ENCODE data around the gene SNAPC2.

Gene SNAPC2

GRCh38 chr19:7962644-7963268, 42.6 kb downstream of the SNAPC2 start:
- no peak overlapping the region; the same call in 1 of the 2 replicates for H3K27ac ChIP-seq (replicated peaks)
- no peak overlapping the region for H3K4me3 ChIP-seq (replicated peaks; ENCODE audit: insufficient read depth, low read length)
- no peak for TF ChIP-seq SPI1 (IDR thresholded peaks at IDR 0.05; ENCODE audit: borderline replicate concordance, low read depth)
- no peaks in the 10 kb centered on the region for H3K27me3 ChIP-seq (ENCODE audit: insufficient read depth, poor library complexity, severe bottlenecking)
- DNase-seq (ENCODE audit: low read depth in 1 of 2, low spot score in 1 of 2), result no peak

GRCh38 chr19:7963566-7963965, 43.4 kb downstream of the SNAPC2 start:
- TF ChIP-seq, protein P1, sequence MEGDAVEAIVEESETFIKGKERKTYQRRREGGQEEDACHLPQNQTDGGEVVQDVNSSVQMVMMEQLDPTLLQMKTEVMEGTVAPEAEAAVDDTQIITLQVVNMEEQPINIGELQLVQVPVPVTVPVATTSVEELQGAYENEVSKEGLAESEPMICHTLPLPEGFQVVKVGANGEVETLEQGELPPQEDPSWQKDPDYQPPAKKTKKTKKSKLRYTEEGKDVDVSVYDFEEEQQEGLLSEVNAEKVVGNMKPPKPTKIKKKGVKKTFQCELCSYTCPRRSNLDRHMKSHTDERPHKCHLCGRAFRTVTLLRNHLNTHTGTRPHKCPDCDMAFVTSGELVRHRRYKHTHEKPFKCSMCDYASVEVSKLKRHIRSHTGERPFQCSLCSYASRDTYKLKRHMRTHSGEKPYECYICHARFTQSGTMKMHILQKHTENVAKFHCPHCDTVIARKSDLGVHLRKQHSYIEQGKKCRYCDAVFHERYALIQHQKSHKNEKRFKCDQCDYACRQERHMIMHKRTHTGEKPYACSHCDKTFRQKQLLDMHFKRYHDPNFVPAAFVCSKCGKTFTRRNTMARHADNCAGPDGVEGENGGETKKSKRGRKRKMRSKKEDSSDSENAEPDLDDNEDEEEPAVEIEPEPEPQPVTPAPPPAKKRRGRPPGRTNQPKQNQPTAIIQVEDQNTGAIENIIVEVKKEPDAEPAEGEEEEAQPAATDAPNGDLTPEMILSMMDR (IDR thresholded peaks at IDR 0.05; ENCODE audit: insufficient read depth, low read length), result no peak
- no peak for DNase-seq (ENCODE audit: low read depth in 1 of 2, low spot score in 1 of 2)
- H3K27me3 ChIP-seq (ENCODE audit: insufficient read depth, poor library complexity, severe bottlenecking), result no peaks in the 10 kb centered on the region

GRCh38 chr19:7965259-7965841, 45.2 kb downstream of the SNAPC2 start:
- Histone ChIP-seq H3K4me3 (replicated peaks; ENCODE audit: insufficient read depth, low read length) (no peak overlapping the region), H3K27ac (replicated peaks) (no peak overlapping the region), H3K27me3 (ENCODE audit: insufficient read depth, poor library complexity, severe bottlenecking) (no peaks in the 10 kb centered on the region)
- DNase-seq (ENCODE audit: low read depth in 1 of 2, low spot score in 1 of 2), result no peak
- TF ChIP-seq GABPA (IDR thresholded peaks at IDR 0.05; ENCODE audit: low read depth) (no peak), SPI1 (IDR thresholded peaks at IDR 0.05; ENCODE audit: borderline replicate concordance, low read depth) (no peak), POLR2AphosphoS5 (IDR thresholded peaks at IDR 0.05; ENCODE audit: low read depth) (no peak)
- TF ChIP-seq, protein P1 (IDR thresholded peaks at IDR 0.05; ENCODE audit: insufficient read depth, low read length), result no peak
- TF ChIP-seq, protein P2, sequence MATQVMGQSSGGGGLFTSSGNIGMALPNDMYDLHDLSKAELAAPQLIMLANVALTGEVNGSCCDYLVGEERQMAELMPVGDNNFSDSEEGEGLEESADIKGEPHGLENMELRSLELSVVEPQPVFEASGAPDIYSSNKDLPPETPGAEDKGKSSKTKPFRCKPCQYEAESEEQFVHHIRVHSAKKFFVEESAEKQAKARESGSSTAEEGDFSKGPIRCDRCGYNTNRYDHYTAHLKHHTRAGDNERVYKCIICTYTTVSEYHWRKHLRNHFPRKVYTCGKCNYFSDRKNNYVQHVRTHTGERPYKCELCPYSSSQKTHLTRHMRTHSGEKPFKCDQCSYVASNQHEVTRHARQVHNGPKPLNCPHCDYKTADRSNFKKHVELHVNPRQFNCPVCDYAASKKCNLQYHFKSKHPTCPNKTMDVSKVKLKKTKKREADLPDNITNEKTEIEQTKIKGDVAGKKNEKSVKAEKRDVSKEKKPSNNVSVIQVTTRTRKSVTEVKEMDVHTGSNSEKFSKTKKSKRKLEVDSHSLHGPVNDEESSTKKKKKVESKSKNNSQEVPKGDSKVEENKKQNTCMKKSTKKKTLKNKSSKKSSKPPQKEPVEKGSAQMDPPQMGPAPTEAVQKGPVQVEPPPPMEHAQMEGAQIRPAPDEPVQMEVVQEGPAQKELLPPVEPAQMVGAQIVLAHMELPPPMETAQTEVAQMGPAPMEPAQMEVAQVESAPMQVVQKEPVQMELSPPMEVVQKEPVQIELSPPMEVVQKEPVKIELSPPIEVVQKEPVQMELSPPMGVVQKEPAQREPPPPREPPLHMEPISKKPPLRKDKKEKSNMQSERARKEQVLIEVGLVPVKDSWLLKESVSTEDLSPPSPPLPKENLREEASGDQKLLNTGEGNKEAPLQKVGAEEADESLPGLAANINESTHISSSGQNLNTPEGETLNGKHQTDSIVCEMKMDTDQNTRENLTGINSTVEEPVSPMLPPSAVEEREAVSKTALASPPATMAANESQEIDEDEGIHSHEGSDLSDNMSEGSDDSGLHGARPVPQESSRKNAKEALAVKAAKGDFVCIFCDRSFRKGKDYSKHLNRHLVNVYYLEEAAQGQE (IDR thresholded peaks at IDR 0.05; ENCODE audit: insufficient replicate concordance, low read depth), result no peak

More at GRCh38 chr19:7963566-7963965, 43.4 kb downstream of the SNAPC2 start:
- H3K4me3 ChIP-seq (replicated peaks; ENCODE audit: insufficient read depth, low read length), result no peak overlapping the region
- no peak overlapping the region for H3K27ac ChIP-seq (replicated peaks)

DNA sequence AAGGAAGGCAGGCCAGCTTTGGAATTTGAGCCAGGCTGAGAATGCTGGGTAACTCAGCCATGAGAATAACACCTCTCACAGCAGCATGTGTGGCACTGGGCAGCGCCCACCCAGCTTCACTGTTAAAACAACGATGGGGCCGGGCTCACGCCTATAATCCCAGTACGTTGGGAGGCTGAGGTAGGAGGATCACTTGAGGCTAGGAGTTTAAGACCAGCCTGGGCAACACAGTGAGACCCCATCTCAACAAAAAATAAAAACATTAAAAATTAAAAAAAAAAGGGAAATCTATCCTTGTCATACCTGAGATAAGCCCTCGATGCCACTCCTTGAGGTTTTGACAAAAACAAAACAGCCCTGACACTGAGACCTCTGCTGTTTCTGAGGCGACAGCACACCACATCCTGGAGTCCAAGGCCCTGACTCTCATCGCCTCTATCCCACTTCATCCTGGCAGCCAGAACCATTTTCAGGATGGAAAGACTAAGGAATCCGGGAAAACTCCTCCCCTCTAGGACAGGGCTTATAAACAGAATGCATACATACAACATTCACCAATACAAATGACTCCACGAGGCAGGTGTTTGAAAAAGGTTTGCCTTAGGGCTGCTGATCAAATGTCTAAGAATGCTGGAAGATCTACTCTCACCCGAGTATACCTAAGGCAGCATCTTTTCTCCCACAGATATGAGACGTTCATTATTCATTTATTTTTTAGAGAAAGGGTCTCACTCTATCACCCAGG, 46.0 kb downstream of the SNAPC2 start:
- no peak overlapping the region for H3K27ac ChIP-seq (replicated peaks)
- TF ChIP-seq GABPA (IDR thresholded peaks at IDR 0.05; ENCODE audit: low read depth) (no peak), POLR2AphosphoS5 (IDR thresholded peaks at IDR 0.05; ENCODE audit: low read depth) (no peak), SPI1 (IDR thresholded peaks at IDR 0.05; ENCODE audit: borderline replicate concordance, low read depth) (no peak)
- TF ChIP-seq, protein P2 (IDR thresholded peaks at IDR 0.05; ENCODE audit: insufficient replicate concordance, low read depth), result no peak
- TF ChIP-seq, protein P1 (IDR thresholded peaks at IDR 0.05; ENCODE audit: insufficient read depth, low read length), result no peak
- no peaks in the 10 kb centered on the region for H3K27me3 ChIP-seq (ENCODE audit: insufficient read depth, poor library complexity, severe bottlenecking)
- no peak for DNase-seq (ENCODE audit: low read depth in 1 of 2, low spot score in 1 of 2)
- H3K4me3 ChIP-seq (replicated peaks; ENCODE audit: insufficient read depth, low read length), result no peak overlapping the region

All from HL-60 (cell line).